Activated gamma-delta T cell treated with anti-CD3 and anti-CD28 coated beads, Interleukin-2, amount 50 U/mL, for 16 hours (primary cell): ENCODE data around the gene SORL1.
A peak's percentile ranks its signal among the peaks of the same experiment; 100 is the strongest.

Experiments
- DNase-seq: peaks from one replicate; pipeline ENCODE4 v3.0.0-alpha.2; 2020; ENCODE audit warnings: low read depth

SORL1 gene

GRCh38 chr11:121587182-121587581 lies 135.1 kb downstream of the SORL1 start:
- DNase-seq: no peak

- no peak for DNase-seq
Observed at GRCh38 chr11:121588747-121589146, 136.6 kb downstream of the SORL1 start.

GRCh38 chr11:121589946-121590537 lies 137.9 kb downstream of the SORL1 start:
- DNase-seq: no peak

- DNase-seq: no peak
Observed at GRCh38 chr11:121590772-121591404, 138.8 kb downstream of the SORL1 start.

GRCh38 chr11:121591405-121592033 lies 139.4 kb downstream of the SORL1 start:
- peak; percentile 58 for DNase-seq

GRCh38 chr11:121592708-121593107 lies 140.6 kb downstream of the SORL1 start:
- DNase-seq: no peak

GRCh38 chr11:121595717-121596161 lies 143.6 kb downstream of the SORL1 start:
- no peak for DNase-seq

GRCh38 chr11:121596195-121597155 lies 144.4 kb downstream of the SORL1 start:
- DNase-seq: no peak

GRCh38 chr11:121603316-121603715 lies 151.2 kb downstream of the SORL1 start:
- no peak for DNase-seq

GRCh38 chr11:121604152-121604551 lies 152.0 kb downstream of the SORL1 start:
- no peak for DNase-seq

GRCh38 chr11:121606354-121606753 lies 154.2 kb downstream of the SORL1 start:
- DNase-seq: no peak

GRCh38 chr11:121607341-121607740 lies 155.2 kb downstream of the SORL1 start:
- no peak for DNase-seq

- no peak for DNase-seq
Observed at GRCh38 chr11:121608545-121609098, 156.5 kb downstream of the SORL1 start.

- no peak for DNase-seq
Observed at GRCh38 chr11:121610706-121611105, 158.6 kb downstream of the SORL1 start.

- no peak for DNase-seq
Observed at GRCh38 chr11:121611242-121611641, 159.1 kb downstream of the SORL1 start.

GRCh38 chr11:121613724-121614123 lies 161.6 kb downstream of the SORL1 start:
- DNase-seq: no peak

GRCh38 chr11:121614636-121615240 lies 162.6 kb downstream of the SORL1 start:
- DNase-seq: no peak

GRCh38 chr11:121615501-121615900 lies 163.4 kb downstream of the SORL1 start:
- DNase-seq: no peak

GRCh38 chr11:121618516-121618915 lies 166.4 kb downstream of the SORL1 start:
- no peak for DNase-seq

GRCh38 chr11:121625777-121626506 lies 173.8 kb downstream of the SORL1 start:
- no peak for DNase-seq

- DNase-seq: no peak
Observed at GRCh38 chr11:121626507-121626875, 174.4 kb downstream of the SORL1 start.
